Activated CD8-positive, alpha-beta T cell treated with anti-CD3 and anti-CD28 coated beads for 36 hours (primary cell): ENCODE results near the gene LGALSL. TPM values are rescaled to one million over a fixed set of nuclear protein-coding genes. Genes with fewer than 3 reads are reported as not detected.
"Not testable (repeated sequence)": the region's sequence is repeated elsewhere in the genome, so short reads cannot be mapped to it uniquely, and the experiment has no call there.

Experiments
- ATAC-seq: fragments of 200-7000 bp; cut with Tn5 transposase; one replicate; pipeline ENCODE4 v1.10.0; 2021; ENCODE audit warnings: mild to moderate bottlenecking, moderate library complexity
- CTCF ChIA-PET: fragments of 350-600 bp; sonication (Branson Sonifier 250); formaldehyde crosslinking; loops from one replicate; lab custom pipeline; 2021; ENCODE audit warnings: antibody characterized with exemption; lab: Charles Lee
- POLR2A ChIA-PET: fragments of 350-600 bp; sonication (Branson Sonifier 250); formaldehyde crosslinking; loops from one replicate; lab custom pipeline; 2021; ENCODE audit warnings: antibody characterized with exemption; lab: Charles Lee
- DNase-seq: peaks from one replicate; pipeline ENCODE4 v3.0.0-alpha.2; 2020
- H3K27ac Mint-ChIP-seq: one replicate; pipeline ENCODE4 v1.8.0; 2021; ENCODE audit warnings: mild to moderate bottlenecking, mixed read lengths
- H3K27me3 Mint-ChIP-seq: one replicate; pipeline ENCODE4 v1.8.0; 2021; ENCODE audit warnings: mixed read lengths
- H3K36me3 Mint-ChIP-seq: one replicate; pipeline ENCODE4 v1.8.0; 2021; ENCODE audit warnings: low read depth, mixed read lengths
- H3K4me1 Mint-ChIP-seq: one replicate; pipeline ENCODE4 v1.8.0; 2021; ENCODE audit warnings: low read depth, mixed read lengths
- H3K4me3 Mint-ChIP-seq: one replicate; pipeline ENCODE4 v1.8.0; 2021; ENCODE audit warnings: mild to moderate bottlenecking, moderate library complexity, mixed read lengths
- H3K9me3 Mint-ChIP-seq: one replicate; pipeline ENCODE4 v1.8.0; 2021; ENCODE audit warnings: mixed read lengths
- intact Hi-C: fragments of 100-400 bp; cut with micrococcal nuclease; formaldehyde crosslinking; loops from one replicate; pipeline ENCODE4 v1.10.0; 2022
- total RNA-seq, 2 experiments: library from RNA; stranded (reverse); gene quantifications; one replicate each; pipeline ENCODE4 v1.2.3, GENCODE V29; 2021
- TF ChIP-seq, protein P1 (sequence below): fragments of 200-600 bp; IDR thresholded peaks from one replicate; pipeline ENCODE4 v1.8.0; 2022; ENCODE audit warnings: antibody characterized with exemption, mild to moderate bottlenecking

The LGALSL gene
- total RNA-seq, 2 experiments from 2014 or later, result 3.8 to 3.9 TPM

DNA sequence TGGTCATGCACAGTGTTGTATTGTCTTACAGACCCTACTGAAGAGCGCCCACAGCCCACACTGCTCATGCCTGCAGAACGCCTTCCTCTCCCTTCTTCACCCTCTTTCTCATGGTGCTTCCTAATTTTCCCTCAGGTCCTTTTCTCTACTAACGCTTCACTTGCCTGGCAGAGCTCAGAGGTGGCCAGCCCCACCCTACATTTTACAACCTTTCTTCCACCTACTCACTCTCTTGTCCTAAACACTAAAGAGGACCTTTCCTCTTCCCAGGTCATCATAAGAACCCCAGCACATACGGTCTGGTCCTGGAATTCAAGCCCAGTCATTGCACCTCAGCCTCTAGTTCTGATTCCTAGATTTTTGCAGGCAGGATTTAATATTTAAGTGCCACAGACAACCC, 11.7 kb upstream of the LGALSL start:
- intact Hi-C loops, result no loop called here

DNA sequence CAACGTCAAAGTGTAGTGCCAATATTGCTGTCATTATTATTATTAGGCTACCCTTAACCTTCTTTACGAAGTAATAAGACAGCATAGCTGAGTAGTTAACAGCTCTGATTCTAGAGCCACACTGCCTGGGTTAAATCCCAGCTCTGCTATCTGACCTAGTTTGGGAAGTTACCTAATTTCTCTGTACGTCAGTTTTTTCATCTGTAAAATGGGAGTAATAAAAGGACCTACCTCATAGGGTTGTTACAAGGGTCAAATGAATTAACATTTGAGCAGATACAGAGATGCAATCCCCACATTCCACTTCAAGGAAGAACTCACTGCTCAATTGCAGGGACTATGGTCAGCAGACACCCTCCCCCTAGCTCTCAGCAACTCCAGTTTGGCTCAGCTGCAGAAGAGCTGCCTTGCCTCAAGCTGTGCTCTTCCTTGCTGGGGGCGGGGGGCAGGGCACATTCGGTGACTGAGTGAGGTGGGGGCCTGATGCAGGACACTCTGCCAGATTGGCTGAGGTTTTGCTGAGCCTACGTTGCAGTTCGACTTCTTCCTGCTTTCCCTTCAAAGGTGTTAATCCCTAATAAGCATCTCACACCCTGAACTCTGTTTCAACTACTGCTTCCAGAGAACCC, 11.0 kb upstream of the LGALSL start:
- Mint-ChIP-seq H3K27ac (no peak overlapping the region), H3K4me3 (no peak overlapping the region), H3K27me3 (peaks cover 16% of the 10 kb centered on the region), H3K4me1 (no peaks in the 10 kb centered on the region), H3K36me3 (no peaks in the 10 kb centered on the region), H3K9me3 (no peaks in the 10 kb centered on the region)
- TF ChIP-seq, protein P1, sequence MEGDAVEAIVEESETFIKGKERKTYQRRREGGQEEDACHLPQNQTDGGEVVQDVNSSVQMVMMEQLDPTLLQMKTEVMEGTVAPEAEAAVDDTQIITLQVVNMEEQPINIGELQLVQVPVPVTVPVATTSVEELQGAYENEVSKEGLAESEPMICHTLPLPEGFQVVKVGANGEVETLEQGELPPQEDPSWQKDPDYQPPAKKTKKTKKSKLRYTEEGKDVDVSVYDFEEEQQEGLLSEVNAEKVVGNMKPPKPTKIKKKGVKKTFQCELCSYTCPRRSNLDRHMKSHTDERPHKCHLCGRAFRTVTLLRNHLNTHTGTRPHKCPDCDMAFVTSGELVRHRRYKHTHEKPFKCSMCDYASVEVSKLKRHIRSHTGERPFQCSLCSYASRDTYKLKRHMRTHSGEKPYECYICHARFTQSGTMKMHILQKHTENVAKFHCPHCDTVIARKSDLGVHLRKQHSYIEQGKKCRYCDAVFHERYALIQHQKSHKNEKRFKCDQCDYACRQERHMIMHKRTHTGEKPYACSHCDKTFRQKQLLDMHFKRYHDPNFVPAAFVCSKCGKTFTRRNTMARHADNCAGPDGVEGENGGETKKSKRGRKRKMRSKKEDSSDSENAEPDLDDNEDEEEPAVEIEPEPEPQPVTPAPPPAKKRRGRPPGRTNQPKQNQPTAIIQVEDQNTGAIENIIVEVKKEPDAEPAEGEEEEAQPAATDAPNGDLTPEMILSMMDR, result no peak
- ChIA-PET CTCF (no interaction called here), POLR2A (no interaction called here)
- DNase-seq, result no peak
- no peak for ATAC-seq
- intact Hi-C loops, result no loop called here

More for the DNA sequence above, 11.7 kb upstream of the LGALSL start:
- ChIA-PET POLR2A (no interaction called here), CTCF (no interaction called here)
- Mint-ChIP-seq H3K9me3 (no peaks in the 10 kb centered on the region), H3K4me1 (no peaks in the 10 kb centered on the region), H3K27ac (no peak overlapping the region), H3K36me3 (no peaks in the 10 kb centered on the region), H3K27me3 (peaks cover 16% of the 10 kb centered on the region), H3K4me3 (no peak overlapping the region)
- DNase-seq (no peak), ATAC-seq (no peak)
- TF ChIP-seq, protein P1, result no peak

DNA sequence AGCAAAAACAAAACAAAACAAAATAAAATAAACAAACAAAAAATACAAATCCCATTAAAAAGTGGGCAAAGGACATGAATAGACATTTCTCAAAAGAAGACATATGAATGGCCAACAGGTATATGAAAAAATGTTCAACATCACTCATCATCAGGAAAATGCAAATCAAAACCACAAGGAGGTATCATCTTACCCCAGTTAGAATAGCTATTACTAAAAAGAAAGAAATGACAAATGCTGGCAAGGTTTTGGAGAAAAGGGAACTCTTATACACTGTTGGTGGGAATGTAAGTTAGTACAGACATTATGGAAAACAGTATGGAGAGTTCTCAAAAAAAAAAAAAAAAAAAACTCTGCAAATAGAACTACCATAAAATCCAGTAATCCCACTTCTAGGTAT, 8.0 kb upstream of the LGALSL start:
- H3K9me3 Mint-ChIP-seq, DNase-seq, intact Hi-C loops, ATAC-seq, POLR2A ChIA-PET, H3K4me1 Mint-ChIP-seq, H3K27ac Mint-ChIP-seq, H3K36me3 Mint-ChIP-seq, H3K4me3 Mint-ChIP-seq: not testable (repeated sequence)
- peaks cover 10% of the 10 kb centered on the region for H3K27me3 Mint-ChIP-seq
- CTCF ChIA-PET, result interaction anchor here (0.6 to 1.3 kb wide), 3 partner anchors 42 to 143 kb away, joined by 3 to 4 read pairs (median 3); no protein-coding TSS in a partner anchor

DNA sequence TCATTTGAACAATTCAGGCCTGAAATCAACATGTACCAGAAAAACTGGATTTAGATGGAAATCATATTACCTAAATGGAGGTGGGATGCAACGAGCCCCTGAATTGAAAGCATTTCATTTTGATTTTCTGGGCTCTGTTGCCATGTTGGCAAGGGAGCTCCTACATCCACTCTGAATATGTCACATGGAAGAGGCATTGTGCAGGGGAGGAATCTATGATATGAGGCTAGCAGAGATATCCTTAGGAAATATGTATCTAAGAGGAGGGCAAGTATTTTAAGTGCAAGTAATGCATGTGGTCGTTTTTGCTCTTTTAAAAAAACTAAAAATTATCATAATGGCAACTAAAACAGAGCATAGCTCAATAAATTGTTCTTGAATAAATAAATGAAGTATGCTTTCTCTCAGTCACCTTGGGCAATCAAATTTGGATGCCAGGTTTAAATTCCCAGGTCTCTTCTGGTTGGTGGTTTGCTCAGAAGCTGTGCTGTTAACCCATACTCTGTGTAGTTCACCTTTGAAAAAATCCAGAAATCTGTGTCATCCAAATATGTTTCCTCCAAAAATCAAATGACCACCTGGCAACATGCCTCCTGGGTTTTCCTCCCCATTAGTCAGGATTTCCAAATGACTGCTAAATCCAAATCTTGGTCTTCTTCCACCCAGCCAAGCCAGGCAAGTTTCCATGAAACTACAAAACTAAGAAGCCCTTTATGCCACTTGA, 6.5 kb upstream of the LGALSL start:
- intact Hi-C loops, result no loop called here
- ATAC-seq (no peak), DNase-seq (no peak)
- CTCF ChIA-PET, result interaction anchor here (1.2 to 1.3 kb wide), 3 partner anchors 40 to 120 kb away, joined by 3 read pairs; no protein-coding TSS in a partner anchor
- Mint-ChIP-seq H3K9me3 (no peaks in the 10 kb centered on the region), H3K27ac (no peak overlapping the region), H3K36me3 (no peaks in the 10 kb centered on the region), H3K4me3 (no peak overlapping the region), H3K27me3 (peaks cover 5% of the 10 kb centered on the region), H3K4me1 (no peaks in the 10 kb centered on the region)
- POLR2A ChIA-PET, result no interaction called here
- TF ChIP-seq, protein P1, result no peak

DNA sequence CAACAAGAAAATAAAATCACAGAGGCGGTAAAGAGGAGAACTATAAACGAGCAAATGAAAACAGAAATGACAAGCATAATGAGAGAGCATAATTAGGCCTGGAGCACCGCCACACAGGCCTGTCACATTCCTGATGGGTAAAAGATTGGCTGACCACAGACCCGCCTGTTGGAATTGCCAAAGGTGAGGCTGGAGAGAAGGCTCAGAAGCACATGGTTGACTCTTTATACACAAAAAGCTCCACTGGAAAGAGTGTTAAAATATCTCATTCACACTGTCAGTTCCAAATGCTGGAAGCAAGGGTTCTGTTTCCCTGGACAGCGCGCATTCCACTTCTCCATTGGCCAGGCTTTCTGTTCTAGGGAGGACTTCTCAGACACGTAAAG, 5.9 kb upstream of the LGALSL start:
- ATAC-seq (no peak), DNase-seq (no peak)
- TF ChIP-seq, protein P1, result no peak
- Mint-ChIP-seq H3K4me3 (no peak overlapping the region), H3K27ac (no peak overlapping the region), H3K27me3 (peaks cover 5% of the 10 kb centered on the region), H3K9me3 (no peaks in the 10 kb centered on the region), H3K36me3 (no peaks in the 10 kb centered on the region), H3K4me1 (no peaks in the 10 kb centered on the region)
- ChIA-PET POLR2A (no interaction called here), CTCF (interaction anchor here (1.2 to 1.3 kb wide), 3 partner anchors 40 to 120 kb away, joined by 3 read pairs; no protein-coding TSS in a partner anchor)
- intact Hi-C loops, result no loop called here
